MCF 10A (cell line): ENCODE results near the gene MAPKAPK2. TPM values are rescaled to one million over a fixed set of nuclear protein-coding genes. Genes with fewer than 3 reads are reported as not detected.
A peak's percentile ranks its signal among the peaks of the same experiment; 100 is the strongest.

ENCODE experiments used
- BruUV-seq: library from RNA; stranded (reverse); fragments of 400-500 nt; replicated peaks from 2 replicates; lab custom pipeline; 2021; lab: Mats Ljungman, UMichigan
- CTCF ChIA-PET: fragments of 300-600 bp; sonication (Branson Sonifier 250); formaldehyde crosslinking; extraction: SDS; loops from one replicate; lab custom pipeline; 2021; ENCODE audit warnings: antibody characterized with exemption, inconsistent platforms; lab: Yijun Ruan, JAX
- POLR2A ChIA-PET: fragments of 300-600, 350-650 bp; sonication (Branson Sonifier 250); formaldehyde crosslinking; extraction: SDS; loops from one replicate; lab custom pipeline; 2020; ENCODE audit warnings: antibody characterized with exemption, inconsistent platforms; lab: Yijun Ruan, JAX
- DNase-seq: peaks from one replicate; pipeline ENCODE4 v3.0.0-alpha.2; 2018; ENCODE audit not compliant: unreplicated experiment
- H3K27ac Mint-ChIP-seq: one replicate; pipeline ENCODE4 v1.8.0; 2022; ENCODE audit warnings: mild to moderate bottlenecking, low read depth, mixed read lengths; ENCODE audit not compliant: unreplicated experiment
- H3K27me3 Mint-ChIP-seq: one replicate; pipeline ENCODE4 v1.8.0; 2022; ENCODE audit warnings: mixed read lengths; ENCODE audit not compliant: insufficient read depth, unreplicated experiment
- H3K36me3 Mint-ChIP-seq: one replicate; pipeline ENCODE4 v1.8.0; 2022; ENCODE audit warnings: mild to moderate bottlenecking, moderate library complexity, mixed read lengths; ENCODE audit not compliant: insufficient read depth, unreplicated experiment
- H3K4me1 Mint-ChIP-seq: one replicate; pipeline ENCODE4 v1.8.0; 2022; ENCODE audit warnings: mixed read lengths; ENCODE audit not compliant: insufficient read depth, unreplicated experiment
- H3K4me3 Mint-ChIP-seq: one replicate; pipeline ENCODE4 v1.8.0; 2022; ENCODE audit warnings: mild to moderate bottlenecking, moderate library complexity, mixed read lengths; ENCODE audit not compliant: unreplicated experiment
- H3K9me3 Mint-ChIP-seq: one replicate; pipeline ENCODE4 v1.8.0; 2022; ENCODE audit warnings: mixed read lengths; ENCODE audit not compliant: unreplicated experiment
- CTCF ChIP-seq: fragments of 200-600 bp; IDR thresholded peaks from one replicate; pipeline ENCODE4 v1.8.0; 2022; ENCODE audit warnings: antibody characterized with exemption, mild to moderate bottlenecking; ENCODE audit not compliant: unreplicated experiment
- intact Hi-C: fragments of 100-400 bp; cut with micrococcal nuclease; formaldehyde crosslinking; loops from 2 replicates; pipeline ENCODE4 v1.14.1; 2022
- total RNA-seq: library from RNA; stranded (reverse); gene quantifications from 2 replicates; pipeline ENCODE4 v1.2.3, GENCODE V29; 2022

Gene MAPKAPK2
- total RNA-seq, 1 experiment from 2014 or later = 142 TPM

- Mint-ChIP-seq H3K9me3 (no peaks in the 10 kb centered on the region), H3K4me1 (peaks cover 7% of the 10 kb centered on the region), H3K27me3 (no peaks in the 10 kb centered on the region), H3K4me3 (no peak overlapping the region), H3K27ac (peak overlapping the region; percentile 3), H3K36me3 (peaks cover 58% of the 10 kb centered on the region)
- no TSS peak for BruUV-seq
- TF ChIP-seq CTCF = no peak
- intact Hi-C loops = no loop called here
- ChIA-PET POLR2A (interaction anchor here (1.2 to 5.5 kb wide), 6 partner anchors 10 to 263 kb away, joined by 3 to 39 read pairs (median 6); partner anchors contain the start of gene DYRK3), CTCF (interaction anchor here (0.7 to 36.8 kb wide), 8 partner anchors 5 to 410 kb away, joined by 3 to 1191 read pairs (median 5); partner anchors contain the start of genes DYRK3 and EIF2D)
- DNase-seq = no peak
Observed at GRCh38 chr1:206646504-206646903, 38.2 kb upstream of the MAPKAPK2 start.

GRCh38 chr1:206647224-206647623 is 37.5 kb upstream of the MAPKAPK2 start:
- H3K4me1 Mint-ChIP-seq = peaks cover 12% of the 10 kb centered on the region
- no peak for DNase-seq
- H3K27me3 Mint-ChIP-seq = no peaks in the 10 kb centered on the region
- intact Hi-C loops = no loop called here
- no peak overlapping the region for H3K4me3 Mint-ChIP-seq
- ChIA-PET CTCF (interaction anchor here (0.6 to 36.8 kb wide), 8 partner anchors 5 to 163 kb away, joined by 3 to 1191 read pairs (median 4); partner anchors contain the start of genes DYRK3 and EIF2D), POLR2A (interaction anchor here (1.0 to 5.5 kb wide), 3 partner anchors 9 to 15 kb away, joined by 3 to 39 read pairs (median 11); partner anchors contain the start of gene DYRK3)
- BruUV-seq = no TSS peak
- TF ChIP-seq CTCF = no peak
- no peaks in the 10 kb centered on the region for H3K9me3 Mint-ChIP-seq
- H3K36me3 Mint-ChIP-seq = peaks cover 63% of the 10 kb centered on the region
- H3K27ac Mint-ChIP-seq = peak overlapping the region; percentile 3

- CTCF ChIA-PET = interaction anchor here (0.9 to 36.8 kb wide), 9 partner anchors 8 to 265 kb away, joined by 3 to 1191 read pairs (median 5); partner anchors contain the start of gene DYRK3
- Mint-ChIP-seq H3K4me1 (peaks cover 16% of the 10 kb centered on the region), H3K36me3 (peaks cover 67% of the 10 kb centered on the region), H3K27me3 (no peaks in the 10 kb centered on the region), H3K4me3 (no peak overlapping the region), H3K27ac (no peak overlapping the region), H3K9me3 (no peaks in the 10 kb centered on the region)
- intact Hi-C loops = no loop called here
- POLR2A ChIA-PET = interaction anchor here (0.5 to 5.5 kb wide), 7 partner anchors 10 to 1091 kb away, joined by 3 to 39 read pairs (median 5); partner anchors contain the start of genes DYRK3 and EIF2D
- no peak for TF ChIP-seq CTCF
- DNase-seq = no peak
- no TSS peak for BruUV-seq
Observed at GRCh38 chr1:206649261-206649921, 35.3 kb upstream of the MAPKAPK2 start.

GRCh38 chr1:206651014-206651413 is 33.7 kb upstream of the MAPKAPK2 start:
- no peak overlapping the region for H3K27ac Mint-ChIP-seq
- BruUV-seq = no TSS peak
- intact Hi-C loops = no loop called here
- H3K9me3 Mint-ChIP-seq = no peaks in the 10 kb centered on the region
- H3K4me3 Mint-ChIP-seq = no peak overlapping the region
- POLR2A ChIA-PET = interaction anchor here (1.0 kb wide), 1 partner anchor 15 kb away, joined by 4 read pairs; the partner anchor contains the start of gene DYRK3
- no peak for DNase-seq
- no peaks in the 10 kb centered on the region for H3K27me3 Mint-ChIP-seq
- peaks cover 55% of the 10 kb centered on the region for H3K36me3 Mint-ChIP-seq
- H3K4me1 Mint-ChIP-seq = peaks cover 16% of the 10 kb centered on the region
- CTCF ChIA-PET = interaction anchor here (0.6 to 36.8 kb wide), 5 partner anchors 9 to 172 kb away, joined by 3 to 1191 read pairs (median 6); partner anchors contain the start of gene DYRK3
- TF ChIP-seq CTCF = no peak
